OCI-LY7 (cell line): ENCODE results near the gene PDLIM1. TPM values are rescaled to one million over a fixed set of nuclear protein-coding genes. Genes with fewer than 3 reads are reported as not detected.
A peak's percentile ranks its signal among the peaks of the same experiment; 100 is the strongest.

Experiments used
- BruUV-seq: library from RNA; stranded (reverse); fragments of 400-500 nt; replicated peaks from 2 replicates; lab custom pipeline; 2021; lab: Mats Ljungman, UMichigan
- CTCF ChIA-PET: fragments of 300-600 bp; sonication (Branson Sonifier 250); formaldehyde crosslinking; loops from one replicate; lab custom pipeline; 2022; ENCODE audit warnings: antibody characterized with exemption; ENCODE audit not compliant: unreplicated experiment; lab: Charles Lee
- POLR2A ChIA-PET: fragments of 300-600 bp; sonication (Branson Sonifier 250); formaldehyde crosslinking; loops from one replicate; lab custom pipeline; 2022; ENCODE audit warnings: antibody characterized with exemption; lab: Charles Lee
- DNase-seq: peaks from one replicate; pipeline ENCODE4 v3.0.0-alpha.2; 2015; ENCODE audit warnings: low spot score
- H2AFZ ChIP-seq: fragments of 200-600 bp; sonication (generic), shearing (Covaris generic); 2 replicates; pipeline ENCODE4 v1.6.1; 2014; ENCODE audit warnings: mild to moderate bottlenecking, antibody characterized with exemption, low read length, moderate library complexity
- H3K27ac ChIP-seq: fragments of 200-600 bp; sonication (generic); 2 replicates; pipeline ENCODE4 v1.5.1; 2014; ENCODE audit warnings: mixed run types, low read depth, mild to moderate bottlenecking, moderate library complexity, low read length, inconsistent platforms; ENCODE audit not compliant: poor library complexity, severe bottlenecking
- H3K36me3 ChIP-seq: fragments of 200-600 bp; sonication (generic); 2 replicates; pipeline ENCODE4 v1.6.1; 2014; ENCODE audit warnings: mild to moderate bottlenecking, antibody characterized with exemption, low read length, moderate library complexity, mixed read lengths; ENCODE audit not compliant: insufficient read depth
- H3K4me1 ChIP-seq: fragments of 200-600 bp; sonication (generic); 2 replicates; pipeline ENCODE4 v1.5.1; 2014; ENCODE audit warnings: mild to moderate bottlenecking, low read length; ENCODE audit not compliant: insufficient read depth, poor library complexity, severe bottlenecking
- H3K4me2 ChIP-seq: fragments of 200-600 bp; sonication (generic); 2 replicates; pipeline ENCODE4 v1.6.1; 2014; ENCODE audit warnings: mild to moderate bottlenecking, low read length
- H3K4me3 ChIP-seq: fragments of 200-600 bp; sonication (generic); 2 replicates; pipeline ENCODE4 v1.5.1; 2014; ENCODE audit warnings: mild to moderate bottlenecking, low read depth, low read length; ENCODE audit not compliant: poor library complexity, severe bottlenecking
- H3K79me2 ChIP-seq: fragments of 200-600 bp; sonication (generic); 2 replicates; pipeline ENCODE4 v1.6.1; 2016; ENCODE audit warnings: low read depth, mild to moderate bottlenecking, low read length, moderate library complexity, mixed read lengths; ENCODE audit not compliant: insufficient read depth
- H3K9me2 ChIP-seq: fragments of 200-600 bp; sonication (generic); 2 replicates; pipeline ENCODE4 v1.6.1; 2016; ENCODE audit warnings: mild to moderate bottlenecking, low read length, mixed read lengths; ENCODE audit not compliant: insufficient read depth
- H3K9me3 ChIP-seq: fragments of 200-600 bp; sonication (generic); 2 replicates; pipeline ENCODE4 v1.6.1; 2014; ENCODE audit warnings: mild to moderate bottlenecking, mixed run types, low read length, mixed read lengths
- H4K20me1 ChIP-seq: fragments of 200-600 bp; sonication (generic); 2 replicates; pipeline ENCODE4 v1.6.1; 2014; ENCODE audit warnings: mild to moderate bottlenecking, antibody characterized with exemption, low read length, moderate library complexity, mixed read lengths; ENCODE audit not compliant: insufficient read depth
- EZH2phosphoT487 ChIP-seq: fragments of 200-600 bp; sonication (generic); IDR thresholded peaks from 2 replicates; pipeline ENCODE4 v1.6.1; 2018; ENCODE audit warnings: low read depth, borderline replicate concordance, mild to moderate bottlenecking, mixed run types, antibody characterized with exemption, low read length, moderate library complexity, mixed read lengths
- intact Hi-C: fragments of 100-400 bp; cut with micrococcal nuclease; formaldehyde crosslinking; loops from one replicate; pipeline ENCODE4 v1.10.0; 2022; ENCODE audit not compliant: unreplicated experiment
- total RNA-seq, 2 experiments: library from RNA; depleted of rRNA in 1 of 2; stranded (reverse); fragments of >200 nt in 1 of 2; shearing (Covaris generic) in 1 of 2; gene quantifications; 2 replicates each; pipeline ENCODE4 v1.2.3, GENCODE V29; 2014 to 2022
- TF ChIP-seq, protein P1 (sequence below): fragments of 200-600 bp; sonication (generic); conservative IDR thresholded peaks from 2 replicates; pipeline ENCODE4 v1.5.1; 2014; ENCODE audit warnings: mild to moderate bottlenecking, antibody characterized with exemption, low read length, moderate library complexity, mixed read lengths

The PDLIM1 gene
- total RNA-seq, 2 experiments from 2014 or later, result 22.3 to 105 TPM

GRCh38 chr10:95236068-95236903 lies 54.5 kb downstream of the PDLIM1 start:
- peak; percentile 79 for DNase-seq
- Histone ChIP-seq H2AFZ (peak overlapping the region; percentile 52; the same call in 1 of the 2 replicates), H3K4me2 (peak overlapping the region; percentile 59), H3K9me3 (no peaks in the 10 kb centered on the region), H4K20me1 (no peaks in the 10 kb centered on the region), H3K4me3 (peak overlapping the region; percentile 37), H3K4me1 (peaks cover 55% of the 10 kb centered on the region), H3K36me3 (no peaks in the 10 kb centered on the region), H3K79me2 (no peaks in the 10 kb centered on the region), H3K27ac (peak overlapping the region; percentile 96), H3K9me2 (no peaks in the 10 kb centered on the region)
- TF ChIP-seq, protein P1, sequence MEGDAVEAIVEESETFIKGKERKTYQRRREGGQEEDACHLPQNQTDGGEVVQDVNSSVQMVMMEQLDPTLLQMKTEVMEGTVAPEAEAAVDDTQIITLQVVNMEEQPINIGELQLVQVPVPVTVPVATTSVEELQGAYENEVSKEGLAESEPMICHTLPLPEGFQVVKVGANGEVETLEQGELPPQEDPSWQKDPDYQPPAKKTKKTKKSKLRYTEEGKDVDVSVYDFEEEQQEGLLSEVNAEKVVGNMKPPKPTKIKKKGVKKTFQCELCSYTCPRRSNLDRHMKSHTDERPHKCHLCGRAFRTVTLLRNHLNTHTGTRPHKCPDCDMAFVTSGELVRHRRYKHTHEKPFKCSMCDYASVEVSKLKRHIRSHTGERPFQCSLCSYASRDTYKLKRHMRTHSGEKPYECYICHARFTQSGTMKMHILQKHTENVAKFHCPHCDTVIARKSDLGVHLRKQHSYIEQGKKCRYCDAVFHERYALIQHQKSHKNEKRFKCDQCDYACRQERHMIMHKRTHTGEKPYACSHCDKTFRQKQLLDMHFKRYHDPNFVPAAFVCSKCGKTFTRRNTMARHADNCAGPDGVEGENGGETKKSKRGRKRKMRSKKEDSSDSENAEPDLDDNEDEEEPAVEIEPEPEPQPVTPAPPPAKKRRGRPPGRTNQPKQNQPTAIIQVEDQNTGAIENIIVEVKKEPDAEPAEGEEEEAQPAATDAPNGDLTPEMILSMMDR, result peak; percentile 33; the same call in 1 of the 2 replicates
- no peak for TF ChIP-seq EZH2phosphoT487
- CTCF ChIA-PET, result no interaction called here
- no TSS peak for BruUV-seq
- POLR2A ChIA-PET, result interaction anchor here (0.7 to 3.3 kb wide), 6 partner anchors 7 to 972 kb away, joined by 3 to 19 read pairs (median 8); no protein-coding TSS in a partner anchor
- intact Hi-C loops, result loop anchor here (1.0 to 2.0 kb wide), 2 partner anchors 9 to 59 kb away; no protein-coding TSS in a partner anchor

DNA sequence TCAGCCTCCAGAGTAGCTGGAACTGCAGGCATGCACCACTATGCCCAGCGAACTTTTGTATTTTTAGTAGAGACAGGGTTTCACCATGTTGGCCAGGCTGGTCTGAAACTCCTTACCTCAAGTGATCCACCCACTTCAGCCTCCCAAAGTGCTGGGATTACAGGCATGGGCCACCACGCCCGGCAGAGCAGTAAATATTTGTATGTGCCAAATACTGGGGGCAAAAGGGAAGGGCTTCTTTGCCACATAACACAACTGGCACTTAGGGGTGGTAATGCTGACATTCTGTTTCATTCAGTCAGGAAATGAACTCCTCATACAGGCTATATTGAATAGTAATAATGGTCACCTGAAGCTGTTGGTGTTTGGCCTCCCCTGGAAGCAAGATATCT lies 55.1 kb downstream of the PDLIM1 start:
- no TSS peak for BruUV-seq
- Histone ChIP-seq H3K9me2 (no peaks in the 10 kb centered on the region), H3K4me3 (peak overlapping the region; percentile 29), H3K27ac (peak overlapping the region; percentile 96), H3K36me3 (no peaks in the 10 kb centered on the region), H3K4me1 (peaks cover 49% of the 10 kb centered on the region), H3K4me2 (peak overlapping the region; percentile 59), H4K20me1 (no peaks in the 10 kb centered on the region), H3K9me3 (no peaks in the 10 kb centered on the region), H2AFZ (peak overlapping the region; percentile 52; the same call in 1 of the 2 replicates), H3K79me2 (no peaks in the 10 kb centered on the region)
- intact Hi-C loops, result loop anchor here (1.0 to 2.0 kb wide), 2 partner anchors 10 to 59 kb away; no protein-coding TSS in a partner anchor
- POLR2A ChIA-PET, result interaction anchor here (0.7 to 3.3 kb wide), 5 partner anchors 8 to 972 kb away, joined by 3 to 16 read pairs (median 5); no protein-coding TSS in a partner anchor
- CTCF ChIA-PET, result no interaction called here
- TF ChIP-seq EZH2phosphoT487, result no peak
- no peak for DNase-seq

GRCh38 chr10:95234951-95235350 lies 55.9 kb downstream of the PDLIM1 start:
- ChIA-PET CTCF (interaction anchor here (1.0 kb wide), 1 partner anchor 11 kb away, joined by 3 read pairs; no protein-coding TSS in a partner anchor), POLR2A (interaction anchor here (0.7 to 3.3 kb wide), 6 partner anchors 9 to 140 kb away, joined by 3 to 16 read pairs (median 4); no protein-coding TSS in a partner anchor)
- Histone ChIP-seq H3K79me2 (no peaks in the 10 kb centered on the region), H3K4me3 (no peak overlapping the region), H3K4me1 (peaks cover 48% of the 10 kb centered on the region), H4K20me1 (no peaks in the 10 kb centered on the region), H3K9me3 (no peaks in the 10 kb centered on the region), H3K27ac (peak overlapping the region; percentile 96), H2AFZ (peak overlapping the region; percentile 23; the same call in 1 of the 2 replicates), H3K4me2 (0 out of 2 replicates have a peak overlapping the region, but pooled peaks have one; percentile 59), H3K36me3 (no peaks in the 10 kb centered on the region), H3K9me2 (no peaks in the 10 kb centered on the region)
- no peak for DNase-seq
- TF ChIP-seq, protein P1, result no peak
- TF ChIP-seq EZH2phosphoT487, result no peak
- intact Hi-C loops, result no loop called here
- no TSS peak for BruUV-seq
